ENCODE data around the gene PSTPIP1. TPM values are rescaled to one million over a fixed set of nuclear protein-coding genes. Genes with fewer than 3 reads are reported as not detected.
A peak's percentile ranks its signal among the peaks of the same experiment; 100 is the strongest.

Gene PSTPIP1
- total and polyA plus RNA-seq, 8 donors = 1.8 to 52.9 (median 3.4) TPM

DNA sequence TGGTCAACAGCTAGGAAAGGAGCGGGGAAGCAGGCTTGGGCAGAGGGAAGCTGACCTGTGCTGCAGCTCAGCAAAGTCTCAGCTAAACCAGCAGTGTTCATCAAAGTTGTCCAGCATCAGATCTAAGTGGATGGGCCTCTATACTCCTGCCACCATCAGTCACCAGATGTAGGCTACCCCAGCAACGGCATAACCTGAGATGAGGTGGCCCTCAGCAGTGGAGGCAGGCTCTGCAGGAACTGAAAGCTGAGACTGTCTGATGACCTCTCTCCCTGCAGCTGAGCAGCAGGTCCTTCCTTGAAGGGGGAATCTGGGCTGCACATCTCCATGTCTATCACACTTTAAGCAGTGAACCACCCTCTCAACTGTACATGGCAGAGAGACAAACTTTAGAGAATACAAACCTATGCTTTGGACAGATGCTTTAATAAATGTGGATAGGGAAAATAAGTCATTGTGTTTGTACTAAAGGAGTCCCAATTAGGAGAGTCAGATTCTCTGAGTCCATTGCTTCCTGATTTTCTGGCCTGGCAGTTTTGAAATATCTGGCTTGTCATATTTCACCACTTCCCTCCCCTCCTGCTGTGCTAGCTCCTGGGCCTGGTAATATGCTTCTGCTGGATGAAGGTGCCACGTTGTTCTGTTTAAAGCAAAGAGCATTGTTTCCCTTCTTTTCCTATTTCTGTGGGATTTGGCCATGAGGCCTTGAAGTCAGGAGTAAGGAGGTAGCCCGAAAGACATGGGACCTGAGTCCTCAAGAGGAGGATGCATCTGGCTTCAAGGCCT, 11.1 kb upstream of the PSTPIP1 start:
- peak overlapping the region in 1 of 2 donors; percentile 84 for H3K27ac ChIP-seq
- no peak overlapping the region for H3K4me3 ChIP-seq
- no peak for DNase-seq
- no peak for TF ChIP-seq CTCF (IDR thresholded peaks at IDR 0.05)
- peaks cover 0 to 49% of the 10 kb centered on the region in 2 donors for H3K4me1 ChIP-seq
- no peaks in the 10 kb centered on the region for H3K9me3 ChIP-seq
- H3K27me3 ChIP-seq = no peaks in the 10 kb centered on the region
- peak; percentile 60 for ATAC-seq
- no peaks in the 10 kb centered on the region for H3K36me3 ChIP-seq
- intact Hi-C loops (cut with DNase I) = no loop called here

GRCh38 chr15:76986743-76987142, 8.2 kb upstream of the PSTPIP1 start:
- Histone ChIP-seq H3K36me3 (no peaks in the 10 kb centered on the region), H3K27ac (no peak overlapping the region), H3K9me3 (no peaks in the 10 kb centered on the region), H3K27me3 (no peaks in the 10 kb centered on the region), H3K4me3 (no peak overlapping the region), H3K4me1 (peaks cover 0 to 71% of the 10 kb centered on the region in 2 donors)
- ATAC-seq (no peak), DNase-seq (no peak)
- no peak for TF ChIP-seq CTCF (IDR thresholded peaks at IDR 0.05)
- intact Hi-C loops (cut with DNase I) = no loop called here

DNA sequence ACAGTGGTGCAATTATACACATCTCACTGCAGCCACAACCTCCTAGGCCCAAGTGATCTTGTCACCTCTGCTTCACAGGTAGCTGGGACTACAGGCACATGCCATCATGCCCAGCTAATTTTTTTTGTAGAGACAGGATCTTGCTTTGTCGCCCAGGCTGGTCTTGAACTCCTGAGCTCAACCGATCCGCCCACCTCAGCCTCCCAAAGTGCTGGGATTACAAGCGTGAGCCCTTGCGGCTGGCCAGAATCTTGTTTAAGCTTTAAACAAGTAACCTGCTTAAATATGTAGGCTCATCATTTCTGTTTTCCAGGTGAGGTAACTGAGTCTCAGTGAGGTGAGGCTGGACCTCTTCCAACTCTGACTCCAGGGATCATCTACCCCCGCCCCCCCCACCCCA, 7.7 kb upstream of the PSTPIP1 start:
- Histone ChIP-seq H3K27me3 (no peaks in the 10 kb centered on the region), H3K4me3 (no peak overlapping the region), H3K27ac (peak overlapping the region in 1 of 2 donors; percentile 81), H3K36me3 (no peaks in the 10 kb centered on the region), H3K4me1 (peaks cover 0 to 72% of the 10 kb centered on the region in 2 donors), H3K9me3 (no peaks in the 10 kb centered on the region)
- ATAC-seq = no peak
- TF ChIP-seq CTCF (IDR thresholded peaks at IDR 0.05) = no peak
- DNase-seq = no peak
- intact Hi-C loops (cut with DNase I) = no loop called here

DNA sequence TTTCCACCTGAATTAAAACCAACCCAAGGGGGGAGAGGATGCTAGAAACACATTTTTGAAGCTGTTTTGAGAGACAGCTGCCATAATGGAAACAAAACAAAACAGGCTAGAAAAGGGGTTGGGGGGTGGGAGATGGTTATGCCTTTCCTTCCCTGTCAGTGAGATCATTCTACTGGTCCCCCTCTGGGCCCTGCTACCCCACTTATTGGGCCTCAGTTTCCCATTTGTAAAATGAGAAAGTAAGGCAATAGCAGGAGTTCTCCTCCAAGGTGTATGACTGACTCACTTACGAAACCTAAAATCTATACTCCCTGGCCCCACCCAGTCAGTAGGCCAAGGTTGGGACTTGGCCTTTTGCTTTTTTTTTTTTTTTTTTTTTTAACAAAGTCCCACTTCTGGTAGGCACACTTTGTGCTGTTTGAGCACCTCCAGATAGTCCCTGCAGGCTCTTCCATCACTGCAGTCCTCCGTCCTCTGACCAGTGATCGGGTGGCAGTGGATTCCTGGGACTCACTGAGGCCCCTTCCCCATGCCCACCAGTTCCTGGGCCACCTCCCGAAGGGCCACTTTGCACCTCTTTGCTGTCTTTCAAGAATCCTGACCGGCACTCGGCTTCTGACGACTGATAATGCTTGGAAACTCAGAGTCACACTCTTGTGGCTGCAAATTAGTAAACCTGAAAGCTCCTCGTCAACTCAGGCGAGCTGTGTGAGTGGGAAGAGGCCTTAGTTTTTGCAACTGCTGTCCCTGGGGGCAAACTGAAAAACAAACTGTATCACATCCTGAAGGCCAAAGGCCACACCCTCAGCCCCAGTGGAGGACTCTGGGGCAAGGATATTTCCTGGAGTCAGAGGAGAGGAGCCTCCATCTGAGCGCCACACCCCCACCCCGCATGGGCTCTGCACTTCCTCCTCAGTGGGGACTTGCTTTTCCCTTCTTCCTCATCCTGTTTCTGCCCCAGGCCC, 6.7 kb upstream of the PSTPIP1 start:
- Histone ChIP-seq H3K27ac (peak overlapping the region; percentile 48 to 81), H3K27me3 (no peaks in the 10 kb centered on the region), H3K4me3 (no peak overlapping the region), H3K4me1 (peaks cover 0 to 75% of the 10 kb centered on the region in 2 donors), H3K36me3 (no peaks in the 10 kb centered on the region), H3K9me3 (no peaks in the 10 kb centered on the region)
- intact Hi-C loops (cut with DNase I) = no loop called here
- no peak for TF ChIP-seq CTCF (IDR thresholded peaks at IDR 0.05)
- DNase-seq (peak in 2 of 4 donors; percentile 81 to 92), ATAC-seq (peak; percentile 70)

Measured in left lung (tissue), 10 donors.